GM19372 (cell line): Measurements from ENCODE around the gene RGS7BP.
A peak's percentile ranks its signal among the peaks of the same experiment; 100 is the strongest.

ENCODE experiments used
- ATAC-seq: cut with Tn5 transposase; IDR thresholded peaks from one replicate; pipeline ENCODE4 v1.9.1; 2021; ENCODE audit warnings: mild to moderate bottlenecking, low read depth, moderate library complexity; ENCODE audit not compliant: unreplicated experiment

Gene RGS7BP

GRCh38 chr5:64505769-64506566 lies at the start of gene RGS7BP:
TSS of gene RGS7BP (plus strand) at chr5:64506015. CDS start at chr5:64506625, 610 bp downstream.
- no peak for ATAC-seq

- ATAC-seq = no peak
These were observed 48.0 kb upstream of the RGS7BP start for GRCh38 chr5:64457846-64458245.

GRCh38 chr5:64458948-64459347 lies 46.9 kb upstream of the RGS7BP start:
- no peak for ATAC-seq

GRCh38 chr5:64462391-64462790 lies 43.4 kb upstream of the RGS7BP start:
- no peak for ATAC-seq

- ATAC-seq = no peak
These were observed 19.7 kb upstream of the RGS7BP start for GRCh38 chr5:64486163-64486562.

GRCh38 chr5:64487283-64487682 lies 18.5 kb upstream of the RGS7BP start:
- no peak for ATAC-seq

GRCh38 chr5:64489857-64490256 lies 16.0 kb upstream of the RGS7BP start:
- no peak for ATAC-seq

- no peak for ATAC-seq
These were observed 8.4 kb upstream of the RGS7BP start for GRCh38 chr5:64497386-64497785.

- no peak for ATAC-seq
These were observed 3.6 kb upstream of the RGS7BP start for GRCh38 chr5:64502196-64502595.

GRCh38 chr5:64506567-64507263 lies 900 bp downstream of the RGS7BP start:
- no peak for ATAC-seq

- no peak for ATAC-seq
These were observed 1.4 kb downstream of the RGS7BP start for GRCh38 chr5:64507264-64507605.

GRCh38 chr5:64509828-64510227 lies 4.0 kb downstream of the RGS7BP start:
- no peak for ATAC-seq

GRCh38 chr5:64513492-64513891 lies 7.7 kb downstream of the RGS7BP start:
- no peak for ATAC-seq

GRCh38 chr5:64514612-64515011 lies 8.8 kb downstream of the RGS7BP start:
- ATAC-seq = no peak

- no peak for ATAC-seq
These were observed 10.4 kb downstream of the RGS7BP start for GRCh38 chr5:64516216-64516615.

- peak; percentile 58 for ATAC-seq
These were observed 13.0 kb downstream of the RGS7BP start for GRCh38 chr5:64518793-64519192.

- ATAC-seq = no peak
These were observed 13.4 kb downstream of the RGS7BP start for GRCh38 chr5:64519263-64519662.

- ATAC-seq = no peak
These were observed 21.1 kb downstream of the RGS7BP start for GRCh38 chr5:64526734-64527439.

- no peak for ATAC-seq
These were observed 24.3 kb downstream of the RGS7BP start for GRCh38 chr5:64530076-64530475.

GRCh38 chr5:64532212-64532611 lies 26.4 kb downstream of the RGS7BP start:
- no peak for ATAC-seq

GRCh38 chr5:64532657-64533056 lies 26.8 kb downstream of the RGS7BP start:
- ATAC-seq = no peak
